Suppressor macrophage (primary cell): Measurements from ENCODE around the gene GRHL1.
"Not testable (repeated sequence)": the region's sequence is repeated elsewhere in the genome, so short reads cannot be mapped to it uniquely, and the experiment has no call there.

ENCODE experiments used
- DNase-seq, 4 experiments: peaks; one replicate each; pipeline ENCODE4 v3.0.0-alpha.2; 2020 to 2022

The GRHL1 gene

GRCh38 chr2:10009811-10010781, 58.6 kb downstream of the GRHL1 start:
- DNase-seq = no peak

GRCh38 chr2:10010861-10011605, 59.5 kb downstream of the GRHL1 start:
- not testable (repeated sequence) for DNase-seq

GRCh38 chr2:10011606-10012325, 60.3 kb downstream of the GRHL1 start:
- DNase-seq = not testable (repeated sequence)

- not testable (repeated sequence) for DNase-seq
Observed at GRCh38 chr2:10012366-10012962, 61.0 kb downstream of the GRHL1 start.

- DNase-seq = no peak
Observed at GRCh38 chr2:10012963-10013461, 61.5 kb downstream of the GRHL1 start.

- DNase-seq = not testable (repeated sequence)
Observed at GRCh38 chr2:10013651-10014417, 62.3 kb downstream of the GRHL1 start.

GRCh38 chr2:10014418-10015190, 63.1 kb downstream of the GRHL1 start:
- DNase-seq = no peak

GRCh38 chr2:10015376-10015989, 64.0 kb downstream of the GRHL1 start:
- not testable (repeated sequence) for DNase-seq

- no peak for DNase-seq
Observed at GRCh38 chr2:10016001-10016801, 64.7 kb downstream of the GRHL1 start.

GRCh38 chr2:10016802-10017258, 65.3 kb downstream of the GRHL1 start:
- DNase-seq = no peak

GRCh38 chr2:10017313-10017941, 65.9 kb downstream of the GRHL1 start:
- DNase-seq = no peak

GRCh38 chr2:10019174-10019573, 67.7 kb downstream of the GRHL1 start:
- DNase-seq = peak in 3 of 4 experiments; percentile 55 to 62 (median 58)

GRCh38 chr2:10019602-10020400, 68.3 kb downstream of the GRHL1 start:
- peak in 3 of 4 experiments; percentile 67 to 72 (median 72) for DNase-seq

GRCh38 chr2:10022041-10022421, 70.5 kb downstream of the GRHL1 start:
- DNase-seq = no peak

- peak in 3 of 4 experiments; percentile 49 to 52 (median 50) for DNase-seq
Observed at GRCh38 chr2:10022445-10022844, 71.0 kb downstream of the GRHL1 start.

- DNase-seq = no peak
Observed at GRCh38 chr2:10022966-10023662, 71.6 kb downstream of the GRHL1 start.
